BJ (cell line): Measurements from ENCODE around the gene RRP12. TPM values are rescaled to one million over a fixed set of nuclear protein-coding genes. Genes with fewer than 3 reads are reported as not detected.
A peak's percentile ranks its signal among the peaks of the same experiment; 100 is the strongest.

Experiments used
- CTCF ChIA-PET: fragments of 350-600 bp; formaldehyde crosslinking; extraction: SDS; loops from one replicate; lab custom pipeline; 2021; ENCODE audit warnings: antibody characterized with exemption, inconsistent platforms; lab: Yijun Ruan, JAX
- POLR2A ChIA-PET: fragments of 300-600 bp; sonication (Branson Sonifier 250); formaldehyde crosslinking; extraction: SDS; loops from one replicate; lab custom pipeline; 2021; ENCODE audit warnings: antibody characterized with exemption; lab: Charles Lee
- DNase-seq: peaks from one replicate; pipeline ENCODE4 v3.0.0-alpha.2; 2011; ENCODE audit warnings: low read depth
- H3K27me3 ChIP-seq: 2 replicates; pipeline ENCODE4 v1.6.0; 2011; ENCODE audit warnings: low read length; ENCODE audit not compliant: control insufficient read depth, insufficient read depth
- H3K36me3 ChIP-seq: 2 replicates; pipeline ENCODE4 v1.5.1; 2011; ENCODE audit warnings: low read length; ENCODE audit not compliant: control insufficient read depth, insufficient read depth
- H3K4me3 ChIP-seq: 2 replicates; pipeline ENCODE4 v1.5.1; 2011; ENCODE audit warnings: low read depth, mild to moderate bottlenecking, control low read depth, low read length
- CTCF ChIP-seq: IDR thresholded peaks from 2 replicates; pipeline ENCODE4 v1.5.1; 2011; ENCODE audit warnings: low read depth, mild to moderate bottlenecking, control low read depth, inconsistent platforms, low read length, moderate library complexity; ENCODE audit not compliant: insufficient read depth
- polyA plus RNA-seq: library from polyadenylated mRNA; depleted of rRNA; stranded (reverse); fragments of >200 nt; gene quantifications from 2 replicates; pipeline ENCODE4 v1.2.3, GENCODE V29; 2011

The RRP12 gene
- polyA plus RNA-seq, 1 experiment, result 16.3 TPM

GRCh38 chr10:97318772-97319651 is 82.1 kb downstream of the RRP12 start, which contains the start of gene FRAT1:
FRAT1 (plus strand) TSS chr10:97319271; CDS start chr10:97319454, 183 bp downstream.
- H3K4me3 ChIP-seq, result peak within 1 kb of the TSS; percentile 63
- ChIA-PET POLR2A (no interaction called here), CTCF (interaction anchor here (1.6 to 1.7 kb wide), 2 partner anchors 13 to 45 kb away, joined by 4 read pairs; no protein-coding TSS in a partner anchor)
- H3K36me3 ChIP-seq, result no peaks in the 10 kb centered on the region
- H3K27me3 ChIP-seq, result no peaks in the 10 kb centered on the region
- TF ChIP-seq CTCF, result no peak
- peak; percentile 39 for DNase-seq

GRCh38 chr10:97314671-97315070 is 86.5 kb downstream of the RRP12 start:
- DNase-seq, result no peak
- H3K36me3 ChIP-seq, result no peaks in the 10 kb centered on the region
- ChIA-PET CTCF (interaction anchor here (0.8 to 2.0 kb wide), 2 partner anchors 17 to 242 kb away, joined by 4 to 8 read pairs; no protein-coding TSS in a partner anchor), POLR2A (no interaction called here)
- no peaks in the 10 kb centered on the region for H3K27me3 ChIP-seq
- H3K4me3 ChIP-seq, result no peak overlapping the region
- no peak for TF ChIP-seq CTCF

GRCh38 chr10:97312897-97313296 is 88.2 kb downstream of the RRP12 start:
- TF ChIP-seq CTCF, result no peak
- no peak for DNase-seq
- ChIA-PET POLR2A (no interaction called here), CTCF (interaction anchor here (0.6 kb wide), 1 partner anchor 364 kb away, joined by 3 read pairs; no protein-coding TSS in a partner anchor)
- Histone ChIP-seq H3K27me3 (no peaks in the 10 kb centered on the region), H3K36me3 (no peaks in the 10 kb centered on the region), H3K4me3 (no peak overlapping the region)

- CTCF ChIA-PET, result interaction anchor here (0.6 kb wide), 1 partner anchor 31 kb away, joined by 3 read pairs; no protein-coding TSS in a partner anchor
- POLR2A ChIA-PET, result no interaction called here
- Histone ChIP-seq H3K36me3 (no peaks in the 10 kb centered on the region), H3K4me3 (no peak overlapping the region), H3K27me3 (no peaks in the 10 kb centered on the region)
- no peak for DNase-seq
- TF ChIP-seq CTCF, result no peak
Observed at GRCh38 chr10:97311111-97311626, 90.0 kb downstream of the RRP12 start.
